Tibial artery (tissue), 4 donors: ENCODE data around the gene PLA2G2E.

Source experiments
- DNase-seq, 2 donors: peaks; one replicate each; pipeline ENCODE4 v3.0.0-alpha.2; 2019
- H3K27ac ChIP-seq, 2 donors: fragments of 200-600 bp; sonication (generic) in 1 of 2; 1 replicate in 1 of 2; 2 replicates in 1 of 2; pipeline ENCODE4 v1.5.1; 2018 to 2019; ENCODE audit warnings: mild to moderate bottlenecking in 1 of 2
- H3K27me3 ChIP-seq, 2 donors: fragments of 200-600 bp; sonication (generic) in 1 of 2; one replicate each; pipeline versions ENCODE4 v1.5.1 to v1.6.0; 2016 to 2019
- H3K36me3 ChIP-seq, 3 donors: fragments of 200-600 bp; sonication (generic) in 2 of 3; one replicate each; pipeline ENCODE4 v1.5.1; 2016 to 2019; ENCODE audit warnings: mild to moderate bottlenecking in 2 of 3
- H3K4me1 ChIP-seq, 4 donors: fragments of 200-600 bp; sonication (generic) in 2 of 4; 1 replicate in 3 of 4; 2 replicates in 1 of 4; pipeline ENCODE4 v1.5.1; 2016 to 2019
- H3K4me3 ChIP-seq, 2 donors: fragments of 200-600 bp; sonication (generic) in 1 of 2; 1 replicate in 1 of 2; 2 replicates in 1 of 2; pipeline ENCODE4 v1.5.1; 2018 to 2019; ENCODE audit warnings: mild to moderate bottlenecking in 2 of 2
- H3K9me3 ChIP-seq, 3 donors: fragments of 200-600 bp; sonication (generic) in 1 of 3; one replicate each; pipeline ENCODE4 v1.5.1; 2016 to 2019
- intact Hi-C: fragments of 100-400 bp; cut with DNase I; formaldehyde crosslinking; loops from one replicate; pipeline ENCODE4 v1.15.0; 2023; ENCODE audit warnings: low total_unique reads
- TF ChIP-seq, protein P1 (sequence below), 2 experiments: fragments of 200-600 bp in 1 of 2; fragments of 450-650 bp in 1 of 2; IDR thresholded peaks; one replicate each; pipeline ENCODE4 v1.5.1; 2017 to 2019; ENCODE audit warnings: antibody characterized with exemption in 2 of 2, mild to moderate bottlenecking in 1 of 2, moderate library complexity in 1 of 2

Gene PLA2G2E

GRCh38 chr1:19903621-19904020, 19.8 kb downstream of the PLA2G2E start:
- TF ChIP-seq, protein P1, sequence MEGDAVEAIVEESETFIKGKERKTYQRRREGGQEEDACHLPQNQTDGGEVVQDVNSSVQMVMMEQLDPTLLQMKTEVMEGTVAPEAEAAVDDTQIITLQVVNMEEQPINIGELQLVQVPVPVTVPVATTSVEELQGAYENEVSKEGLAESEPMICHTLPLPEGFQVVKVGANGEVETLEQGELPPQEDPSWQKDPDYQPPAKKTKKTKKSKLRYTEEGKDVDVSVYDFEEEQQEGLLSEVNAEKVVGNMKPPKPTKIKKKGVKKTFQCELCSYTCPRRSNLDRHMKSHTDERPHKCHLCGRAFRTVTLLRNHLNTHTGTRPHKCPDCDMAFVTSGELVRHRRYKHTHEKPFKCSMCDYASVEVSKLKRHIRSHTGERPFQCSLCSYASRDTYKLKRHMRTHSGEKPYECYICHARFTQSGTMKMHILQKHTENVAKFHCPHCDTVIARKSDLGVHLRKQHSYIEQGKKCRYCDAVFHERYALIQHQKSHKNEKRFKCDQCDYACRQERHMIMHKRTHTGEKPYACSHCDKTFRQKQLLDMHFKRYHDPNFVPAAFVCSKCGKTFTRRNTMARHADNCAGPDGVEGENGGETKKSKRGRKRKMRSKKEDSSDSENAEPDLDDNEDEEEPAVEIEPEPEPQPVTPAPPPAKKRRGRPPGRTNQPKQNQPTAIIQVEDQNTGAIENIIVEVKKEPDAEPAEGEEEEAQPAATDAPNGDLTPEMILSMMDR (IDR thresholded peaks at IDR 0.05) = no peak
- H3K36me3 ChIP-seq = peaks cover 67 to 82% (median 79%) of the 10 kb centered on the region in 3 donors

DNA sequence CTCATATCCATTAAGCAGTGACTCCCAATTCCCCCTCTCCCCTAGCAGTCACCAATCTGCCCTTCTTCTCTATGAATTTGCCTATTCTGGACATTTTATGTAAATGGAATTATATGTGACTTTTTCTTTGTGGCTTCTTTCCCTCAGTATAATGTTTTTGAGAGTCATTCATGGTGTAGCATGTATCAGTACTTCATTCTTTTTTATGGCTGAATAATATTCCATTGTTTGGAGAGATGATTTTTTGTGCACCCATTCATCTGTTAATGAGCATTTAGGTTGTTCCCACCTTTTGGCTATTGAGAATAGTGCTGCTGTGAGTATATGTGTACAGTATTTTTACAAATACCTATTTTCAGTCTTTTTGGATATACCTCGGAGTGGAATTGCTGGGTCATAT, 21.8 kb downstream of the PLA2G2E start:
- no peaks in the 10 kb centered on the region for H3K9me3 ChIP-seq
- H3K36me3 ChIP-seq = peaks cover 54 to 82% (median 76%) of the 10 kb centered on the region in 3 donors
- no peaks in the 10 kb centered on the region for H3K27me3 ChIP-seq
- no peaks in the 10 kb centered on the region for H3K4me1 ChIP-seq
- H3K27ac ChIP-seq = no peak overlapping the region
- TF ChIP-seq, protein P1 (IDR thresholded peaks at IDR 0.05) = no peak
- H3K4me3 ChIP-seq = no peak overlapping the region
- no peak for DNase-seq
- intact Hi-C loops = no loop called here

More at GRCh38 chr1:19903621-19904020, 19.8 kb downstream of the PLA2G2E start:
- intact Hi-C loops = no loop called here
- no peak for DNase-seq
- Histone ChIP-seq H3K27me3 (no peaks in the 10 kb centered on the region), H3K4me1 (no peaks in the 10 kb centered on the region), H3K9me3 (no peaks in the 10 kb centered on the region), H3K4me3 (no peak overlapping the region), H3K27ac (no peak overlapping the region)

DNA sequence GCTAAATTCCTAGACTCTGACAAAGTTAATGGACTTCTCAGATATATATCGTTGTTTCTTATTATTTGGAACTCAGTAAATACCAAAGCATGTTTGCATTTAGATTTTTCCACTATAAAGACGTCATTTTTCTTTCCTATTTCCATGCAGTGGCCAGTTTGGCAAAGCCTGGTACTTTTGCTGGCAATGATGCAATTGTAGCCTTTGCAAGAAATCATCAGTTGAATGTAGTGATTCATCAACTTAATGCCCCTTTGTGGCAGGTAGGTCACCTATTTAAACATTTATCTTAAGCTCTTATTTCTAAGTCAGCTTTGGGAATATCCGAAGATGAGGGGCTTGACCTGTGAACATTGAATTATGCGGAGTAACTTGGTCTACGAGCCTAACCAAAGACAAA, 29.2 kb downstream of the PLA2G2E start:
- DNase-seq = no peak
- TF ChIP-seq, protein P1 (IDR thresholded peaks at IDR 0.05) = no peak
- Histone ChIP-seq H3K4me1 (no peaks in the 10 kb centered on the region), H3K27me3 (no peaks in the 10 kb centered on the region), H3K36me3 (peaks cover 12 to 68% (median 64%) of the 10 kb centered on the region in 3 donors), H3K27ac (no peak overlapping the region), H3K4me3 (no peak overlapping the region), H3K9me3 (no peaks in the 10 kb centered on the region)
- intact Hi-C loops = no loop called here

DNA sequence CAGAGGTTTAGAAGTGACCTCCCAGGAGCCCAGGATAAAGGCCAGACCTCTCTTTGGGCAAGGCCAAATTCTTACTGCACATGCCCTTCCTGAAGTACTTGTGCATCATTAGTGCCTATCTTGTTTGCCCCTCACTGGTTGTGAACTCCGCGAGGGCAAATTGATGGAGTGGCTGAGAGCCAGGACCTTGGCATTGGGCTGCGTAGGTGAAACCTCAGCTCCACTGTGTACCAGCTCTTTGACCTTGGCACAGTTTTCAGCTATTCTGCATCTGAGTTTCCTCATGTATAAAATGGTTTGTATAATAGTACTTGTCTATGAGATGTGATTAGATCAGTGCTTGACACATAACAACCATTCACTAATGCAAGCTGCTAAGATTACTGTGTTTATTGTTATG, 29.7 kb downstream of the PLA2G2E start:
- H3K27me3 ChIP-seq = no peaks in the 10 kb centered on the region
- DNase-seq = no peak
- H3K36me3 ChIP-seq = peaks cover 7 to 63% (median 59%) of the 10 kb centered on the region in 3 donors
- H3K27ac ChIP-seq = no peak overlapping the region
- TF ChIP-seq, protein P1 (IDR thresholded peaks at IDR 0.05) = no peak
- no peaks in the 10 kb centered on the region for H3K9me3 ChIP-seq
- H3K4me3 ChIP-seq = no peak overlapping the region
- H3K4me1 ChIP-seq = no peaks in the 10 kb centered on the region
- intact Hi-C loops = no loop called here

- Histone ChIP-seq H3K27ac (no peak overlapping the region), H3K4me1 (no peaks in the 10 kb centered on the region), H3K36me3 (peaks cover 0 to 53% (median 51%) of the 10 kb centered on the region in 3 donors), H3K9me3 (no peaks in the 10 kb centered on the region), H3K4me3 (no peak overlapping the region), H3K27me3 (no peaks in the 10 kb centered on the region)
- no peak for DNase-seq
- intact Hi-C loops = no loop called here
- TF ChIP-seq, protein P1 (IDR thresholded peaks at IDR 0.05) = no peak
These were observed 30.7 kb downstream of the PLA2G2E start for GRCh38 chr1:19892628-19893168.

DNA sequence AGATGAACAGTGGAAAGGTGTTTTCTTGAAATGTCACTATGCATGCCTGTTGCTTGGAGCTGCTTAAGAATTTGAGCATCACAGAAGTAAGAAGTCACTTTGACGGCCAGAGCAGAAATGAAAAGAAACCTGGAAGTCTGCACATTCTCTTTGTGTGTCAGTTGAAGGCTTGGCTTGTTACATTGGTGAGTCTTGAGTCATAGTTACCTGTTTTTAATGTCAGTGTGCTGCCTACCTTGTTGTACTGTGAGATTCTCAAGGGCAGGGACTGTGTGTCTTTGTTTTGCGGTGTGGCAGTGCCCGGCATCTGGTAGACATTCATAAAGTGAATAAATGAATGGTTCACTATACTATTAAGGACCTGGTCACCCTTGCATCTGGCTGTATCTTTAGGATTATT, 31.3 kb downstream of the PLA2G2E start:
- intact Hi-C loops = no loop called here
- TF ChIP-seq, protein P1 (IDR thresholded peaks at IDR 0.05) = no peak
- Histone ChIP-seq H3K36me3 (peaks cover 0 to 51% (median 47%) of the 10 kb centered on the region in 3 donors), H3K4me3 (no peak overlapping the region), H3K27ac (no peak overlapping the region), H3K4me1 (no peaks in the 10 kb centered on the region), H3K27me3 (no peaks in the 10 kb centered on the region), H3K9me3 (no peaks in the 10 kb centered on the region)
- DNase-seq = no peak
